GM21423 (cell line): ENCODE data around the gene RPS13.
"Not testable (repeated sequence)": the region's sequence is repeated elsewhere in the genome, so short reads cannot be mapped to it uniquely, and the experiment has no call there.

Experiments
- ATAC-seq: cut with Tn5 transposase; IDR thresholded peaks from one replicate; pipeline ENCODE4 v1.9.1; 2021; ENCODE audit warnings: mild to moderate bottlenecking, moderate library complexity; ENCODE audit not compliant: unreplicated experiment

RPS13 gene

DNA sequence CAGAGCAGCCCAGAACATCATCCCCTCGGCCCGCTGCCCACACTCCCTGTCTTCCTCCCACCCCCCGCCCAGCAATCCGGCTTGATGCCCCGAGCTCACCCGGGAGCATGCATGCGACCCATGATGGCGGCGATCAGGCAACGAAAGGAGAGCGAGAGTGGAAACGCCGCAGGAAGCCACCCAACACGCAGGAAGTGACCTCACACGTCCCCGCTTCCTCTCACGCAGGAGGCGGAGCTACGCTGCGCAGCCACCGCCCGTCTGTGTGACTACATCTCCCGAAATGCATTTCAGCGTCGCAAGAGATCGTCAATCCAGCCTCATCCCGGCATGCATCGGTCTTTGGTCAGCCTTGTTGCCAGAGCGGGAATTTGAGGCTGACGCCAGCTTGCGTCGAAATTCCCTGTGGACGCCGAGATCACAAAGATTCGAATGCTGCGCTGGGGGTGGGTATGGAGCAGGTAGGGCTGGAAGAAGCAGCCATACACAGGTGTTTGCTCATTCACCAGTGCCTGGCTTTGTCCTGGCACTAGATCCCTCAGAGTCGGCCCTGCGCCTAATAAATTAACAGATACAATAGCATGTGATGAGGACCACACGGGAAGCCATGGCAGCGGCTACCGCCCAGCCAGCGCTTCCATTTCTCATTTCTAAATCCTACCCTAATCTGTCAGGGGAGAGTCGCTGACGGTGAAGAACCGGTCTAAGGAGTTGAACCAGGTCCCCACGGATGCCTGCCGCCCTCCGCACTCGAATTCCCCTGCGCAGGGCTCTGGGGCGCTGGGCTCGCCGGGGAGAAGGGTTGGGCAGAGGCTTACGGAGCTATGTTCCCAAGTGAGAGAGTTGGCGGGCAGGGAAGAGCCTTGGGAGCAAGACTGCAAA, at the start of gene RPS13:
Gene RPS13, minus strand, starts transcription at position 148 of the 882 bp plus-strand sequence. Its CDS starts 26 bp downstream, at position 122.
- peak; percentile 96 for ATAC-seq

DNA sequence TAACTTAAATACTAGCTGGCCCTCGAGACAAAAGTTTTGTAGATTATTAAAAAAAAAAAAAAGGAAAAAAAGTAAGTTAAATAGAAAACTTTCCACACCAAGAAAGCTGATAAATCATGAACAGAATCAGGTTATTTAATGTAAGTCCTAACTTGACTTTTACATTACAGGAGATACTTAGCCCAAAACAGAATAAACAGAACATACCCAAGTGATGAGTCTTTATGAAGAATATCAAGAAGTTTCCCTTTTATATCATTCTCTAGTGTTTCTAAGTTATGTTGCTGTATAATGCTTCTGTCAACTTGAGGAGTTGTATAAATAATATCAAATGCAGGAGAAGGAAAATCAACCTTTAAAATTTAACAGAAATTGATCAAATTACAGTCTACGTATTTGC, 44.5 kb upstream of the RPS13 start:
- ATAC-seq: no peak

DNA sequence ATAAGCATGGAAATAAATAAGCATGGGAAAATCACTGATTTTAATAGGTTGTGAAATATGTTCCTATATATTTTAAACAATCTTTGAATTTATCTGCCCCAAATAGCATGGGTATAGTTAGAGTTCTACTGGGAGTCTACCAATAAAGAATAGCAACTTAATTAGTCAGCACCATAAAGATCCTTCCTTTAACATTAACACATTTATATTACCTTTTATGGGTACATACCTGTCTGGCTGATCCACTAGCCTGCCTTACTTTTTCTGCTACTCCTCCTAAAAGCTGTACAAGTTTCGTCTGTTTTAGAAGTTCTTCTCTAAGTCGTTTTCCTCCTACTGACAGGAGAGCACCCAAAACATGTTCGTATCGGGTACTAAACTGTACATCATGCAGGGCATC, 39.8 kb upstream of the RPS13 start:
- ATAC-seq: no peak

DNA sequence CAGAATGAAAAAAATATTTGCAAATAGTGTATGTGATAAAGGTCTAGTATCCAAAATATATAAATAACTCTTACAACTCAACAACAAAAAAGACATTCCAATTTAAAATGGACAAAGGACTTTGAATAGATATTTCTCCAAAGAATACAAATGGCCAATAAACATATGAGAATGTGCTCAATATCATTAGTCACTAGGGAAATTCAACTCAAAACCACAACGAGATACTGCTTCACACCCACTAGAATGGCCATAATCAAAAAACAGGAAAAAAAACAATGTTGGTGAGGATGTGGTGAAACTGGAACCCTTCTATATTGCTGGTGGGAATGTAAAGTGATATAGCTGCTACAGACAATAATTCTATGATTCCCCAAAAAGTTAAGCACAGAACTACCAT, 38.6 kb upstream of the RPS13 start:
- ATAC-seq: no peak

DNA sequence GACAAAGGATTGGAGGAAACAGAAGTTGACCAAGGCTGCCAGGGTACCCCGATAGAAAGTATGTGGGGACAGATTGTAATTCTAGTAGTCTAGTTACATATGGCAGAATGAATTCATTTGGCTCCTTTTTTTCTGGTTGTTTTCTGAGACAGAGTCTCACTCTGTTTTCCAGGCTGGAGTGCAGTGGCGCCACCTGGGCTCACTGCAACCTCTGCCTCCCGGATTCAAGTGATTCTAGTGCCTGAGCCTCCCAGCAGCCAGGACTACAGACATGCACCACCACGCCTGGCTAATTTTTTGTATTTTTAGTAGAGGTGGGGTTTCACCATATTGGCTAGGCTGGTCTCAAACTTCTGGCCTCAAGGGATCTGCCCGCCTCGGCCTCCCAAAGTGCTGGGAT, 30.3 kb upstream of the RPS13 start:
- ATAC-seq: not testable (repeated sequence)

DNA sequence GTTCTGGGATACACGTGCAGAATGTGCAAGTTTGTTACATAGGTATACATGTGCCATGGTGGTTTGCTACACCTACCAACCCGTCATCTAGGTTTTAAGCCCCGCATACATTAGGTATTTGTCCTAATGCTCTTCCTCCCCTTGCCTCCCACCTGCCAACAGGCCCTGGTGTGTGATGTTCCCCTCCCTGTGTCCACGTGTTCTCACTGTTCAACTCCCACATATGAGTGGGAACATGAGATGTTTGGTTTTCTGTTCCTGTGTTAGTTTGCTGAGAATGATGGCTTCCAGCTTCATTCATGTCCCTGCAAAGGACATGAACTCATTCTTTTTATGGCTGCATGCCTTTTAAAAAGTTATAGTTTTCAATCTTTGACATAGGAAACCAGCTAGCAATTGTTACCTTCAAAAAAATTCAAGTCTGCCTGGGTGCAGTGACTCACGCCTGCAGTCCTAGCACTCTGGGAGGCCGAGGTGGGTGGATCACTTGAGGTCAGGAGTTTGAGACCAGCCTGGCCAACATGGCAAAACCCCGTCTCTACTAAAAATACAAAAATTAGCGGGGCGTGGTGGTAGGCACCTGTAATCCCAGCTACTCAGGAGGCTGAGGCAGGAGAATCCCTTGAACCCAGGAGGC, 28.1 kb upstream of the RPS13 start:
- ATAC-seq: not testable (repeated sequence)

DNA sequence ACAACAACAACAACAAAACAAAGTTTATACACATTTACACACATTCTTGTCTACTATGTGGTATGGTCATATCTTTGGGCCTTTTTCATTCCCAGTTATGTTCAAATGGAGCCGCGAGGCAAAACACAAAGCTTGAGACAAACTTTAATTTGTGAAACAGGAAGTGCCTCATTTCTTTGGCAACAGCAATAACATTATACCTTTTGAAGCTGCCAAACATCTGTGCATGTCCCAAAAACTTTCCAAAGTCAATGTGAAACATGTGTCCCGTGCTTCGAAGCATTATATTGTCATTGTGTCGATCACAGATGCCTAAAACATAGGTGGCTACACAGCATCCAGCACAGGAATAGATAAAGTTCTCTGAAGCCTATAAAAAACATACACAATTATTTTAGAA, 25.0 kb upstream of the RPS13 start:
- ATAC-seq: no peak

DNA sequence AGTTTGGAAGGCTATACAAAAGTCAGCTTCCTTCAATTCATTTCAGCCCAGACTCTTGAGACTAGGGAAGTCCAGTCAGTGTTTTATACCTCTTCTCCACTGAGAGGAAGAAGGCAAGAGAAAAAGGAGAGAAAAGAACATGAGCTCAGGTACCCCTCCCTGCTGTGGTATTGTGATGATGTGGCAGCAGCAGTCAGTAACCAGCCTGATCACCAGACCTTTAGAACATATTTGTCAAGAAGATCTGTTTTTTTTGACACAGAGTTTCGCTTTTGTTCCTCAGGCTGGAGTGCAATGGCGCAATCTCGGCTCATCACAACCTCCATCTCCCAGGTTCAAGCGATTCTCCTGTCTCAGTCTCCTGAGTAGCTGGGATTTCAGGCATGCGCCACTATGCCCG, 21.2 kb upstream of the RPS13 start:
- no peak for ATAC-seq

DNA sequence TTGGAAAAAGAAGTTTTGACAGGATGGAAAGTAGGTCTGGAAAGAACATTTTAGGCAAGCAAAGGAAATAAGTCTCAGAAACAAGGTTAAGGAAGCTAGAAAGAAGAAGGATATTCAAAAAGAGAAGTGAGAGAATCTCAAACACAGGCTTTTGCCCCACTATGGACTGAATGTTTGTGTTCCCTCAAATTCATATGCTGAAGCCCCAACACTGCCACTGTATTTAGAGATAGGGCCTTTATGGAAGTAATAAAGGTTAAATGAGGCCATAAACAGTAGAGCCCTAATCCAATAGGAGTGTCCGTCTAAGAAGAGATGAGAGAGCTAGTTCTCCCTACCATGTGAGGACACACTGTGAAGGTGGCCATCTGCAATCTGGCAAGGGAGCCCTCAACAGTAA, 20.6 kb upstream of the RPS13 start:
- ATAC-seq: no peak

DNA sequence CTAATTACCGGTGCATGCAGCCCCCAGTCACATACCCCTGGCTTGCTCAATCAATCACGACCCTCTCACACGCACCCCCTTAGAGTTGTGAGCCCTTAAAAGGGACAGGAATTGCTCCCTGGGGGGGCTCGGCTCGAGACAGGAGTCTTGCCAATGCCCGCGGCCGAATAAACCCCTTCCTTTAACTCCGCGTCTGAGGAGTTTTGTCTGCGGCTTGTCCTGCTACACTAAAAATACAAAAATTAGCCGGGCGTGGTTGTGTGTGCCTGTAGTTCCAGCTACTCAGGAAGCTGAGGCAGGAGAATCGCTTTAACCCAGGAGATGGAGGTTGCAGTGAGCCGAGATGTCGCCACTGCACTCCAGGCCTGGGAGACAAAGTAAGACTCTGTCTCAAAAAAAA, 8.5 kb upstream of the RPS13 start:
- ATAC-seq: not testable (repeated sequence)

DNA sequence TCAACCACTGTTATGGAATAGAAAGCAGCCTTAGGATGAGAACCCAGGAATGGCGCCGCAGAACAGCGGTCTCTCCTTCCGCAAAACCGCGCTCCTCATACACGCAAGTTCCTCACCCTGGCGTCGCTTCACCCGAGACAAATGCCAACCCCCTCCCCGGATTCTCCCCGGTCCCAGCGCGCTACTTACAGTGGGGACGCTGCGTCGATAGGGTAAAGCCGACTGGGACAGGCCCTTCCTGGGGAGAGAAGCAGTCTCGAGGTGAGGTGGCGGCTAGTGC, 287 bp downstream of the RPS13 start:
- ATAC-seq: peak; percentile 10

DNA sequence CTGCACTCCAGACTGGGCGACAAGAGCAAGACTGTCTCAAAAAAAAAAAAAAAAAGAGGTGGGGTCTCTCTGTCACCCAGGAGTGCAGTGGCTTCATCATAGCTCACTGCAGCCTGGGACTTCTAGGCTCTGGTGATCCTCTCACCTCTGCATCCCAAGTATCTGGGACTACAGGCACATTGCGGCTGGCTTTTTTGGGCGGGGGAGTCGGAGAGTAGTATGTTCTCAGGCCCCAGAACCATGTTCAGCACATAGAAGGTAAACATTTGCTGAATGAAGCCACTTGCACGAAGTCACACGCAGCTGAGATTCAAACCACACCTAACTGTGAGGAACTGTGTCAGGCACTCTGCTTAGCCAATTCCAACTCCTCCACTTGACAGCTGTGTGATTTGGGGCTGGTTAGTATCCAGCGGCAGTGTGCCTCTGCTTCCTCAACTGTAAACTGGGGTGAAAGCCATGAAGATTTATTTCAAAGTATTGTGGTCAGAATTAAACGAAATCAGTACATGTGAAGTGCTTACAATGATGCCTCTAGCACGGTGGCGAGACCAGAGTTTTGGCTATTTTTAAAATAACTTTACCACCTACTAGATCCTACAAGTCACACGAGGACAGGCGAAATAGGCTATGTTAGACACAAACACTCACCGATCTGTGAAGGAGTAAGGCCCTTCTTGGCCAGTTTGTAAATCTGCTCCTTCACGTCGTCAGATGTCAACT, 789 bp downstream of the RPS13 start:
- no peak for ATAC-seq

DNA sequence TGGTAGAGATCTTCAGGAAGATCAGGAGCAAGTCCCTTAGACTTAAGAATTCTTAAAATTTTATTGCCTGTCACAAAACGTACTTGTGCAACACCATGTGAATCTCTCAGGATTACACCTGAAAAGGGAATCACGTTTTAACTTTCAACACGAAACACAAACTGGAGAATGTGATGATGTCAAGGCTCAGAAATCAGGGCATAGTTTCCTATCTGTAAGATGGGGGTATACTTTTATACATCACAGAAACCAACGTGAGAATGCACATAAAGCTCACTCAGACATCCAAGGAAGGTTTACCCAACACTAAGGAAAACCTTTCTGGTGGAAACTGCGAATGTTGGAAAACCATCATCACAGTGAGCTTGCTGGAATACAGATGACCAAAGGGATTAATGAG, 2.0 kb downstream of the RPS13 start:
- no peak for ATAC-seq

DNA sequence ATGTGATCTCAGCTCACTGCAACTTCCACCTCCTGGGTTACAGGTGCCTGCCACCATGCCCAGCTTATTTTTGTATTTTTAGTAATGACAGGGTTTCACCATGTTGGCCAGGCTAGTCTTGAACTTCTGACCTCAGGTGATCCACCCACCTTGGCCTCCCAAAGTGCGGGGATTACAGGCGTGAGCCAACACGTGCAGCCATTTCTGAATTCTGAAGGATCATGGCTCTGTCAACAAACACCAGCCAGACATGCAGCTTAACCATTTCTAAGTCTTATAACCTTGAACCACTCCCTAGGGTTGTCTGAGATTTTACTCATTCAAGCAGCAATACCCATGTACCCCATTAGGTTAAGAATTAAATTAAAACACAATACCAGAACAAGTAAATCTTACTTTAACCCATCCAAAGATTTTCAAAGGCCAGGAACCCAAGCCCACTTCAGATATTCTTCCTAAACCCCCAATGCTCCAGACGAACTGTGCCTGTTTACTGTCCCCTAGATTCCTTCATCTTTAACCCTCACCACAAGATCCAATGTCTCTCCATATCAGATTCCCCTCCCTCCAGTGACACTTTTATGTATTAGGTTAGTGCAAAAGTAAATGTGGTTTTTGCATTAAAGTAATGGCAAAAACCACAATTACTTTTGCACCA, 4.0 kb downstream of the RPS13 start:
- no peak for ATAC-seq

DNA sequence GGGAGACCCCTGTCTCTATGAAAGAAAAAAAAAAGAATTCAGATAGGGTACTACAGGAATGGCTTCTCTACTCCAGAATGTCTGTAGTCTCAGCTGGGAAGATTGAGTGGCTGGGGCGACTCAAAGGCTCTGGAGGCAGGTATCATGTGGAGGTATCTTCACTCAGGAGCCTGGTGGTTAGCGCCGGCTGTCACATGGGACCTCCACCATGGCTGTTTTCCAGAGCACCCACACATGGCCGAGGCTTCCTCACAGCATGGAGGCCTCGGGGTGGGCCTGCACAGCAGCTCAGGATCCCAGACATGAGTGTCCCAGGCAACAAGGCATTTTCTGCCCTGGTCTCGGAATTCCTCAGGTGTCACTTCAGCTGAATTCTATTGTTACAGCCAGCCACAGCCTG, 10.1 kb downstream of the RPS13 start:
- ATAC-seq: no peak

DNA sequence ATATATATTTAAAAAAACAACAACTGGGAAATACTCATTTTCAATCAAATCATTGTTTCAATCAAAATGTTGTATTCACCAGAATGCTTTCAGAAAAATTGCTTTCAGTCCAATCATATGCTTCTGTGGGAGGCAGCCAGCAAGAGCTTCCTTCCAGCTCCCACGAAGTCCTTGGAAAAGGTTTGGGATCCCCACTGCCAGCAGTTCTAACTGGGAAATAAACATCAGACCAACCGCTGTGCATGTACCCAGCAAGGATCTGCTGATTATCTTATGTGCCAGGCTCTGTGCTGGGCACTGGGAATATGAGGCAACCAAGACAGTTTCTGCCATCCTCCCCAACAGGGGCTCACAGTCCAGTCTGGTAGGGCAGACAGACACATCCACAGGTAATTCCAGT, 10.8 kb downstream of the RPS13 start:
- no peak for ATAC-seq

DNA sequence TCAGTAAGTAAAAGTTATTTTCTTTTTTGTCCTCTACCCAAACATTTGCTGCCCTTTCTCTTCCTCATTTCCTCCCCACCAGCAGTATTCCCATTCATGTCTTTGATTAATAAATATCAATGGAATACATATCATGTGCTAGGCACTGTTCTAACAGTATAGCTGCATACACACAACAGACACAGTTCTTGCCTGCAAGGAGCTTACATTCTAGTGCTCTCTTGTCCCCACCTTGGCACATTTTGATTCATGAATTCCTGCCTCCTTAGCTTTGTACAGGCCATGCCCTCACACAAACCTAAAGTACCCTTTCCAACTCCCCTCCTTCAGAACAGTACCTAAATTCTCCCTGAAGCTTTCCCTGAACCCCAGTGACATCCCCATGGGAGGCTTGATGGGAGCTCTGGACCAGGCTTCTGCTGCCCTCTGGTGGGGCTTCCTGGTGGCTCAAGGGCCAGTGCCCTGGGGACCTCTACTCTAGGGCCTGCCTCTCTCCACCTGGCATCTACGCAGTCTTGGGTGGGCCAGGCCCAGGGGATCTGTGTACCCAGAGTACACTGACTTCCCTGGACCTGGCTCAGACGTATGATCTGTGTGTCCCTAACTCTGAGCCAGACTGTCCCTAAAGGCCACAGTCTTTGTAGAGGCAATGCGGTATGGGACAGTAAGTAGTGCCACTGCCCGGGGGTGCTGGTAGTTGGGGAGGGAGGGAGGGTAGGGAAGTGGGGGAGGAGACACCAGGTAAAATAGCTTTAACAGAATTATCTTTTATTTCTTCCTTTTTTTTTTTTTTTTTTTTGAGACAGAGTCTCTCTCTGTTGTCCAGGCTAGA, 14.1 kb downstream of the RPS13 start:
- no peak for ATAC-seq

DNA sequence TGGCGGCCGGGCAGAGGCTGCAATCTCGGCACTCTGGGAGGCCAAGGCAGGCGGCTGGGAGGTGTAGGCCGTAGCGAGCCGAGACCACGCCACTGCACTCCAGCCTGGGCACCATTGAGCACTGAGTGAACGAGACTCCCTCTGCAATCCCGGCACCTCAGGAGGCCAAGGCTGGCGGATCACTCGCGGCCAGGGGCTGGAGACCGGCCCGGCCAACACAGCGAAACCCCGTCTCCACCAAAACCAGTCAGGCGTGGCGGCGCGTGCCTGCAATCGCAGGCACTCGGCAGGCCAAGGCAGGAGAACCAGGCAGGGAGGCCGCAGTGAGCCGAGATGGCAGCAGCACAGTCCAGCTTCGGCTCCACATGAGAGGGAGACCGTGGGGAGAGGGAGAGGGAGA, 26.3 kb downstream of the RPS13 start:
- ATAC-seq: not testable (repeated sequence)

DNA sequence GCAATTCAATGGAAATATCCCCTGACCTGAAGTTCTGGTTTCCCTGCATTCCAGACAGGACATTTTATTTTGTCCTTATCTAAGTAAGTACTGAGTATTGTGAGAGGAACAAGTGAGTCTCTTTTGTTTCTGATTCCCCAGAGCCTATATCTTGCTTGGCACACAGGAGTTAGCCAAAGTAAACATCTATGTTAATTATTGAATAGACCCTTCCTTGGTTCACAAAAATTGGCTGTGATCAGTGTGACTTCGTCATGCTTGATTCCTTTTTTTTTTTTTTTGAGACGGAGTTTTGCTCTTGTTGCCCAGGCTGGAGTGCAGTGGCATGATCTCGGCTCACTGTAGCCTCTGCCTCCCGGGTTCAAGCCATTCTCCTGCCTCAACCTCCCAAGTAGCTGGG, 29.0 kb downstream of the RPS13 start:
- ATAC-seq: not testable (repeated sequence)

DNA sequence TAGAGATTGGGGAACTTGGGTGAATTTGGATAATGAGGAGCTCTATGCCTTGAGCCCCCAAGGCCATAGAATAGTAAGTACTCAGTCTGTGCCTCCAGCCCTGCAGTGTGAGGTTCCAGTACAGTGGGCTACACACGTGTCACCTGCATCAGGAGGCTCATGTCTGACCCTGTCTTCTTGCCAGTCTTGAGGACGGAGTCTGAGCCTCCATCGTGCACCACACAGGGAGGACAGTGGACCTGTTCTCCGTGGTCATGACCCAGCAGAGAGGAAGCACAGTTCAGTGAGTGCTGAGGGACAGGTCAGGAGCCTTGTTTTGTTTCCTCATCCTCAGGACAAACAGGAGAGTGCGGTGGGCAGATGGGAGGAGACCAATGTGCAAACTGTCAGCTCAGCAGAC, 30.8 kb downstream of the RPS13 start:
- ATAC-seq: no peak
